Upper lobe of left lung (tissue), 6 donors: ENCODE results near the gene GPR25. TPM values are rescaled to one million over a fixed set of nuclear protein-coding genes. Genes with fewer than 3 reads are reported as not detected.

Experiments used
- ATAC-seq, 2 donors: fragments of 200-7000 bp; cut with Tn5 transposase; one replicate each; pipeline ENCODE4 v1.9.1; 2022; ENCODE audit warnings: mild to moderate bottlenecking in 2 of 2, moderate library complexity in 2 of 2; ENCODE audit not compliant: low FRiP score in 2 of 2
- DNase-seq, 2 donors: peaks; one replicate each; pipeline ENCODE4 v3.0.0-alpha.2; 2019 to 2020
- H3K27ac ChIP-seq, 4 donors: fragments of 200-600 bp; sonication (generic); one replicate each; pipeline ENCODE4 v1.5.1; 2016 to 2019
- H3K27me3 ChIP-seq, 4 donors: fragments of 200-600 bp; sonication (generic); one replicate each; pipeline ENCODE4 v1.5.1; 2017 to 2019
- H3K36me3 ChIP-seq, 4 donors: fragments of 200-600 bp; sonication (generic); one replicate each; pipeline ENCODE4 v1.5.1; 2016 to 2019
- H3K4me1 ChIP-seq, 4 donors: fragments of 200-600 bp; sonication (generic); one replicate each; pipeline ENCODE4 v1.5.1; 2018 to 2019
- H3K4me3 ChIP-seq, 4 donors: fragments of 200-600 bp; sonication (generic); one replicate each; pipeline ENCODE4 v1.5.1; 2017 to 2019; ENCODE audit warnings: mild to moderate bottlenecking in 2 of 4, moderate library complexity in 1 of 4
- H3K9me3 ChIP-seq, 4 donors: fragments of 200-600 bp; sonication (generic); one replicate each; pipeline ENCODE4 v1.5.1; 2018 to 2019
- CTCF ChIP-seq, 6 experiments: fragments of 450-650 bp in 4 of 6; fragments of 200-600 bp in 2 of 6; sonication (generic) in 2 of 6; IDR thresholded peaks; one replicate each; pipeline ENCODE4 v1.5.1; 2016 to 2019; ENCODE audit warnings: antibody characterized with exemption in 6 of 6
- EP300 ChIP-seq, 4 donors: sonication (generic); formaldehyde crosslinking; IDR thresholded peaks; one replicate each; pipeline ENCODE4 v1.5.1; 2017; ENCODE audit warnings: antibody characterized with exemption in 4 of 4, control low read depth in 2 of 4
- POLR2A ChIP-seq, 4 donors: fragments of 450-650 bp; IDR thresholded peaks; one replicate each; pipeline ENCODE4 v1.5.1; 2016 to 2017; ENCODE audit warnings: antibody characterized with exemption in 4 of 4, mild to moderate bottlenecking in 2 of 4
- POLR2AphosphoS5 ChIP-seq, 2 donors: sonication (generic); formaldehyde crosslinking; IDR thresholded peaks; one replicate each; pipeline ENCODE4 v1.5.1; 2017; ENCODE audit warnings: antibody characterized with exemption in 2 of 2
- WGBS, 2 donors: methylation state at CpG; one replicate each; pipeline ENCODE4 v1.1.5; 2017 to 2018; 5-methylcytosine and 5-hydroxymethylcytosine counted together
- total RNA-seq, 6 donors: library from RNA; depleted of rRNA in 4 of 6; stranded (reverse); fragments of >200 nt in 4 of 6; gene quantifications; one replicate each; pipeline versions ENCODE4 v1.1.0 to v1.2.1, GENCODE V29; 2016 to 2021
- donor health status: DM: no; HTN: no; CAD: no; lungs with moderate emphysema.
- donor health status: DM: no; HTN: yes; CAD: no; lungs with severe emphysema.

The GPR25 gene
- total RNA-seq, 6 donors from 2014 or later, result 0.49 to 0.74 (median 0.54) TPM; not detected in 3

DNA sequence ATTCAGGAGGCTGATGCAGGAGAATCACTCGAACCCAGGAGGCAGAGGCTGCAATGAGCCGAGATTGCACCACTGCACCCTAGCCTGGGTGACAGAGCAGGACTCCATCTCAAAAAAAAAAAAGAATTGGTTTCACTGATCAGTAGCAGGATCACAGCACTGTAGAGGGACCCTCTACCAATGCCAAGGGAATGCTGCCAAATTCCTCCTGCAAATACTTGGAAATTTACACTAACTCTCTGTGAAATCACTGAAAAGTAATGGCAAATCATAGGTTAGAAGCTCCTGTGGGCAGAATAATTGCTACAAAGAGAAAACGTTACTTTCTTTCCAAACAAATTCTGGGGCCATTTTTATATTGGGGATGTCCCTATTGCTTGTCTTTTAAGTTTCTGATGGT, 6.7 kb upstream of the GPR25 start:
- no peak for ATAC-seq
- WGBS, 2 donors, result 66 to 73% methylated on average over 3 of the region's 3 CpGs
- H3K27ac ChIP-seq, result no peak overlapping the region
- H3K4me1 ChIP-seq, result no peaks in the 10 kb centered on the region
- H3K36me3 ChIP-seq, result peaks cover 0 to 10% (median 2%) of the 10 kb centered on the region in 4 donors
- no peak for TF ChIP-seq POLR2AphosphoS5 (IDR thresholded peaks at IDR 0.05)
- no peak for TF ChIP-seq CTCF (IDR thresholded peaks at IDR 0.05)
- no peak for TF ChIP-seq EP300 (IDR thresholded peaks at IDR 0.05)
- TF ChIP-seq POLR2A (IDR thresholded peaks at IDR 0.05), result no peak
- H3K9me3 ChIP-seq, result no peaks in the 10 kb centered on the region
- no peak for DNase-seq
- H3K27me3 ChIP-seq, result no peaks in the 10 kb centered on the region
- H3K4me3 ChIP-seq, result no peak overlapping the region

DNA sequence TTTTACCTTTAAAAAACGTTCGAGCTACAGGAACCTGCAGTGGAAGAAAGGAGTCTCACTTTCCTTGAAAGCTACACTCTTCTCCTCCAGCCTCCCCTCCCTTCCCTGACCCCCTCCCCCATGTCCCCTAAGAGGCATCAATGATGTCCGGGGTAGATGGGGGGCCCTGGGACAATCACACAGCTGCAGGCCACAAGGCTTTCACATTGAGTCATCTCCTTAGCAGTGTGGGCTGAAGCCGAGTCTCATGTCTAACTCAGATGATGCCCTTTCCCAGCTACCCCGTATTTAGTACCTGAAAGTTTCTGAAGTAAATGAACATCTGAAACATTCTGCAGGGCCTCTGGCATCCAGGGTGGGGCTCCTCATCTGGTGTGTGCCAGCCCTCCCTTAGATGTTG, 6.3 kb upstream of the GPR25 start:
- ATAC-seq (no peak), DNase-seq (no peak)
- Histone ChIP-seq H3K36me3 (peaks cover 0 to 10% (median 2%) of the 10 kb centered on the region in 4 donors), H3K4me3 (no peak overlapping the region), H3K27ac (no peak overlapping the region), H3K4me1 (no peaks in the 10 kb centered on the region), H3K9me3 (no peaks in the 10 kb centered on the region), H3K27me3 (no peaks in the 10 kb centered on the region)
- 33 to 41% methylated on average over 5 of the region's 5 CpGs for WGBS, 2 donors
- TF ChIP-seq EP300 (IDR thresholded peaks at IDR 0.05) (no peak), CTCF (IDR thresholded peaks at IDR 0.05) (no peak), POLR2AphosphoS5 (IDR thresholded peaks at IDR 0.05) (no peak), POLR2A (IDR thresholded peaks at IDR 0.05) (no peak)

GRCh38 chr1:200867018-200867811, 5.6 kb upstream of the GPR25 start:
- H3K4me1 ChIP-seq, result no peaks in the 10 kb centered on the region
- H3K27me3 ChIP-seq, result peaks cover 0 to under 1% (median 0%) of the 10 kb centered on the region in 4 donors
- no peak overlapping the region for H3K4me3 ChIP-seq
- WGBS, 2 donors, result 61 to 74% methylated on average over 10 to 11 of the region's 11 CpGs
- peaks cover 0 to 10% (median 2%) of the 10 kb centered on the region in 4 donors for H3K36me3 ChIP-seq
- TF ChIP-seq POLR2AphosphoS5 (IDR thresholded peaks at IDR 0.05), result no peak
- no peak for TF ChIP-seq CTCF (IDR thresholded peaks at IDR 0.05)
- no peak for TF ChIP-seq POLR2A (IDR thresholded peaks at IDR 0.05)
- TF ChIP-seq EP300 (IDR thresholded peaks at IDR 0.05), result no peak
- no peak overlapping the region for H3K27ac ChIP-seq
- no peak for DNase-seq
- H3K9me3 ChIP-seq, result no peaks in the 10 kb centered on the region
- ATAC-seq, result no peak

DNA sequence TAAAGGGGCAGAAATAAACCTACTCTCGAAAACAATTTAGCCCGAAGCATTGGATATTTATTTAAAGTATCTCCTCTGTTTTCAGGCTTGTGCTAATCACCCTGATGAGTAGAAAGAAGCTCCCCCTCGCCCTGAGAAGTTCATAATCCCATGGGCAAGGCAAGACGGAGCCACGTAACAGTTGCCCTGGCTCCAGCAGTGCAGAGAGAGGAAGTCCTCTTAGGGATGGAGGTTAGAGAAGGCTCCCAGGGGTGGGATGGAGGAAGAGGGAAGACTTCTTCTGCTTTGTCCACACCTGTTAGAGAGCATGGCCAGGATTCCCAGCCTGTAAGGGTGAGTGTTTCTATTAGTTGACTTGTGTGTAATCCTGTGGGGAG, 3.4 kb upstream of the GPR25 start:
- peaks cover 0 to 19% (median 11%) of the 10 kb centered on the region in 4 donors for H3K27me3 ChIP-seq
- peaks cover 12 to 16% (median 13%) of the 10 kb centered on the region in 4 donors for H3K4me1 ChIP-seq
- peak overlapping the region in 1 of 4 donors; percentile 14 for H3K27ac ChIP-seq
- no peak for TF ChIP-seq CTCF (IDR thresholded peaks at IDR 0.05)
- no peak for TF ChIP-seq POLR2AphosphoS5 (IDR thresholded peaks at IDR 0.05)
- TF ChIP-seq EP300 (IDR thresholded peaks at IDR 0.05), result no peak
- no peak for TF ChIP-seq POLR2A (IDR thresholded peaks at IDR 0.05)
- DNase-seq, result no peak
- H3K36me3 ChIP-seq, result no peaks in the 10 kb centered on the region
- no peaks in the 10 kb centered on the region for H3K9me3 ChIP-seq
- WGBS, 2 donors, result 62 to 80% methylated on average over 5 of the region's 5 CpGs
- H3K4me3 ChIP-seq, result no peak overlapping the region
- ATAC-seq, result no peak
